Pulmonary artery endothelial cell (primary cell): ENCODE data around the gene FREM3. TPM values are rescaled to one million over a fixed set of nuclear protein-coding genes. Genes with fewer than 3 reads are reported as not detected.
"Not testable (repeated sequence)": the region's sequence is repeated elsewhere in the genome, so short reads cannot be mapped to it uniquely, and the experiment has no call there.

ENCODE experiments used
- DNase-seq: peaks from one replicate; pipeline ENCODE4 v3.0.0-alpha.2; 2011; ENCODE audit warnings: low read depth, low spot score
- total RNA-seq: library from RNA; depleted of rRNA; stranded (reverse); fragments of >200 nt; gene quantifications from 2 replicates; pipeline ENCODE4 v1.2.3, GENCODE V29; 2014

Gene FREM3
- under 0.01 and 0.18 TPM in 2 replicates for total RNA-seq

DNA sequence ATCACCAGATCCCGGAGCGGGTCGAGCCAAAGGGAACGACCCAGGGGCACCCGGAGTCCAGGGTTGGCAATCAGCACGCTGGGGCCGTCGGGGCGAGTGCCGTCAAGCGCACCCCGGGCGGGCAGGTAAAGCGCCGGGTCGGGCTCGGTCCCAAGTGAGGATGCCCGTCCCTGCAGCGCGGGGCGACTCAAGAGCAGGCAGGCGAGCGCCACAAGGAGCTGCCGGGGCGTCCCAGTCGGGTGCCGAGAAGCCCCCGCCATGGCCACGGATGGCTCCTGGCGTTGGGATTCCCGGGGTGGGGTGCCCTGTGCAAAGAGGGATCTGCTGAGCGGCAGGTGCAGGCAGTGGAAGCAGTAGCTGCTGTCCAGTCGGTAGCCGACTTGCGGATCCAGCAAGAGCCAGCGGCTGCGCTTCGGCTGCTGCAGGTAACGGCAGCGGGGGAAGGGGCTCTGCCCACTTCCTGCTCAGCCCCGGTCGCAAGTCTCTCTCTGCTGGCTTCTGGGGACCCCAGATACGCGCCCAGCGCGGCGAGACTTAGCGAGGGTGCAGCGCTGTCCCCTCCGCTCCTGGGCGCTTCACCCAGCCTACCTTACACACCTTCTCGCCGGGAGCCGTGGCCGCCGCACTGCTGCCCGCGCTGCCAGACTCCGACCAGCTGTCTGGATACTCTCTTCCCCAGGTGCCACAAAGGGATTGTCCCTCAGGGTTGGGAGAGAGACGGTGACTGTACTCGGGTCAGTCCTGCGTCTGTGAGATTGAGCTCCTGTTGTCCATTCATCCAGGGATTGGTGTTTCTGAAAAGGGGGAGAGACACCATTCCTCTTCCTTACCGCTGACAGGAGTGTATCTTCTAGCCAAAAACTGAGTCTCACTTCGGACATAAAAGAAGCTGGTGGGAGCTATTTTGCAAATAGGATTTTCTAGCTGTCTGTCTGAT is at the start of gene FREM3:
Gene FREM3, minus strand, starts transcription at position 260 of the 937 bp plus-strand sequence. Its CDS starts 0 bp downstream, at position 260.
- DNase-seq, result no peak

GRCh38 chr4:143745874-143746273 is 45.4 kb upstream of the FREM3 start:
- DNase-seq, result no peak

DNA sequence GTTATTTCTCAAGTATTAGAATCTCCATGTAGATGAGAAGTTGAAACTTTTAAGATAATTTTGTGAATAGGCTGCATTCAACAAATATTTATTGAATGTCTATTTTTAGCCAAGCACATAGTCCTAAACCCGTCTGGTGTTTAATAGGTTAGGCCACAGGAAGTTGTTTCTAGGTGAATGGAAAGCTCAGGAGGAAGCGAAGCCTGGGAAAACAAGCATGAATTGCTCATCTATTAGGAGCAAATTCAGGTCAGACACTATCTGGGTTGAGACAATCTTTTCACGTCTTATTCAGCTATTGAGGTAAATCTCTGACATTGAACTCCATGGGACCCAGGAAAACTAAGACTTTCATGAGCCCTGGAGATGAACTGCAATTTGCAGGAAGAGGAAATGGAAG is 43.1 kb upstream of the FREM3 start:
- DNase-seq, result peak; percentile 17

DNA sequence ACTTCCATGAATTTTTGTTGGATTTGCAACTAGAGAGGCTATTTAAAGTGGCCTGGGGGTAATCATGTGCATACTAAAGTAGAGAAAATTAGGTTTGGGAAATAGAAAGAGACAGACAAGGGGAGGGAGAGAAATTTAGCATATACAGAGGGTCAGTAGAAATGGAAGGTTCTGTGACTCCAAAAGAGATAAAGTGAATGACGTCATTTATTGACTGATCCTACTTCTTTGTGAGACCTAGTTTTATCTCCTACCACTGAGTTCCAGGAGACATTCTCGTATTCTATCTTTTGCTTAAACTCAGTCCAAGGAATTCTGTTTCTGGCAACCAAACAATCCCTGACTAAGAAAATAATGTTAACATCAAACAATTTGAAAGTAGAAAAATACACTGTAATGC is 42.4 kb upstream of the FREM3 start:
- DNase-seq, result no peak

GRCh38 chr4:143736861-143737260 is 36.4 kb upstream of the FREM3 start:
- DNase-seq, result no peak

- not testable (repeated sequence) for DNase-seq
Observed at GRCh38 chr4:143736061-143736460, 35.6 kb upstream of the FREM3 start.

DNA sequence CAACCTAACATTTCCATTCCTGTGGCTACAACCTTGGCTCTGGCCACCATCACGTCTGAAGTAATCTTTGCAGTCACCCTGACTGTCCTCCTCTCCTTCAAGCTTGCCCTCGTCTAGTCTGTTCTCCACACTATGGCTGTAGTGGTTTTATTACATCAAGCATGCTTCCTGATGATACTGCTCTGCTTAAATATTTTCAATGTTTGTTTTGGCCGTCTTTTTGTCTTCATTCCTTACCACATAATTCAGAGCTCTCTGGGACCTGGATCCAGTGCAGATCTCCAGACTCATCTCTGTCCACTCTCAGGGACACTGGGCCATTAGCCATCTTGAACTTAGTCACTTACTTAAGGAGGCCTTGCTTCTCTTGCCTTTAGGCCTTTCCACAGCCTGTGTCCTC is 27.7 kb upstream of the FREM3 start:
- no peak for DNase-seq

DNA sequence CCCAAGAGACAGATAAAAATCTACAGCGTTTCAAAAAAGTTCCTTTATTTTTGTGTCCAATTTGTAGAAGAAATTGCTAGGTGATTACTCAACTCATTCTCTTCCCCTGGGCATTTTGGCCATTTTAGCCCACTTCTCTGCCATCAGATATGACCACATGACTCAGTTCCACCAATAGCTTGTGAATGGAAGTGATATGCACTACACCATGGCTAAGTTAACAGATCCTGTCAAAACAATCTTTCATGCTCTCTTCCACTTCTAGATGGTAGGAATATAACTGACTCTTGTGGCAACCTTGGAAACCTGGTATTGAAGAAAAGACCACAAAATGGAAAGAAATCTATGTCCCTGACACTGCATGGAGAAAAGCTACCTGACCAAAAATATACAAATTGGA is 26.2 kb upstream of the FREM3 start:
- no peak for DNase-seq

- DNase-seq, result peak; percentile 49
Observed at GRCh38 chr4:143721317-143721716, 20.8 kb upstream of the FREM3 start.

- peak; percentile 24 for DNase-seq
Observed at GRCh38 chr4:143718748-143719147, 18.3 kb upstream of the FREM3 start.

GRCh38 chr4:143713955-143714625 is 13.6 kb upstream of the FREM3 start:
- no peak for DNase-seq

GRCh38 chr4:143713553-143713952 is 13.1 kb upstream of the FREM3 start:
- DNase-seq, result no peak

GRCh38 chr4:143712155-143712550 is 11.7 kb upstream of the FREM3 start:
- DNase-seq, result no peak

DNA sequence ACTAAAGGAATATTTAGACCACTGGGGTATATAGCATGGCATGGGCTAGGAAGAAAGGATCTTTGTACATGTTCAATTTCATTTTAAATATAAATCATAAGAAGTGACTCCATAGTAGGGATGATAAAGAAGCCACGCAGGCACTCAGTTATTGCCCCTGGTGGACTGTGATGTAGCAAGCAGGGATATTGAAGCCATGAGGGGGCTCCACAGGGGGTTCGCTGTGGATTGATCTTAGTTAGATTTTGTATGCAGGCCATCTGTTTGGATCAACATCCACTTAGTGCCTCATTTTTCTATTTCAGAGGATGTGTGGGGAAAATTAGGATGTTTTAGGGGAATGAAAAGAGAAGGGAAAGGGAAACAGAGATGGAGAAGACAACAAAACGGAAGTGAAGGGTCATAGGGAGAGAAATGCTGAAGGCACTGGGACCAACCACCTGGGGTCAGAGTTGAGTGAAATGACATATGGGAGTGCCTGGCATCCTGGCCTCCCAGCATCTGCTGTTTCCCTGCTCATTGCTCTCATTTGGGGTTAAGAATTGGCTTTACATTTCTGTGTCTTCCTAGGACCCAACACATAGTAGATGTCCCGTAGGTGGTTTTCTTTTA is 11.2 kb upstream of the FREM3 start:
- no peak for DNase-seq

GRCh38 chr4:143701365-143701764 is 890 bp upstream of the FREM3 start:
- no peak for DNase-seq

GRCh38 chr4:143700046-143700415 is 444 bp downstream of the FREM3 start:
- DNase-seq, result no peak

GRCh38 chr4:143699331-143700045 is 987 bp downstream of the FREM3 start:
- DNase-seq, result no peak

DNA sequence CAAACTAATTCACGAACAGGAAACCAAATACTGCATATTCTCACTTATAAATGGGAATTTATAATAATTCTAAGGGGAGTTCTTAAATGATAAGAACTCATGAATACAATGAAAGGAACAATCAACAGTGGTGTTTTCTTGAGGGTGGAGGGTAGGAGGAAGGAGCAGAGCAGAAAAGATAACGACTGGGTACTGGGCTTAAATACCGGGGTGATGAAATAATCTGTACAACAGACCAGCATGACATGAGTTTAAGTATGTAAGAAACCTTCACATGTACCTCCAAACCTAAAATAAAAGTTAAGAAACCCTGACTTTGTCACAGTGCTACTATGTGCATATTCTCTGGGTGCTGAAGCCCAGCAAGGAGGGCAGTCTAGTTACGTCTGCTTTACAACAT is 6.6 kb downstream of the FREM3 start:
- DNase-seq, result no peak

DNA sequence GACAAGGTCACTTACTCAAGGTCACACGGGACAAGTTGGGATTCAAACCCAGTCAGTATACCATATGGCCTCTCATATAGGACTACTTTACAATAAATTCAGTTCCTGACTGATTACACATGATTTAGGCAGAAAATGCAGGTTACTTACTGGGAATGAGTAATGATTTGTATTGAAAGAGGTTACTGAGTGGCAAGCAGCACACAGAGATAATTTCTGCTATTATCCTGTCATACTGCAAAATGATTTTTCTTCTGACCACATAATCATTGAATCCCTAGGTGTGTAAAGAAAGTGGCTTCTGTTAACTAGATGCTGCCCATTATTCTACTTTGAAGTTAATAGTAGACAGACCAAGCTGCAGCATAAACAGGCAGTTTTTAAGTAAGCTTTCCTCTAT is 8.2 kb downstream of the FREM3 start:
- no peak for DNase-seq

- no peak for DNase-seq
Observed at GRCh38 chr4:143679434-143679833, 21.0 kb downstream of the FREM3 start.

- DNase-seq, result not testable (repeated sequence)
Observed at GRCh38 chr4:143673629-143674028, 26.8 kb downstream of the FREM3 start.
